ENCODE measurements around the gene CCDC106. TPM values are rescaled to one million over a fixed set of nuclear protein-coding genes. Genes with fewer than 3 reads are reported as not detected.

CCDC106 gene
- total RNA-seq, 2 experiments from 2014 or later: 1.7 to 1.8 TPM

- peak overlapping the region; percentile 84 for H3K27ac Mint-ChIP-seq
- DNase-seq (peak in 1 of 14 experiments; percentile 41), ATAC-seq (ENCODE audit: poor library complexity) (no peak)
- no peaks in the 10 kb centered on the region for H3K27me3 ChIP-seq (ENCODE audit: control insufficient read depth in 1 of 2, insufficient read depth in 2 of 2, low read length in 2 of 2)
- ChIA-PET POLR2A (interaction anchor here (0.8 to 1.2 kb wide), 3 partner anchors 21 to 39 kb away, joined by 3 to 8 read pairs (median 5); partner anchors contain the start of gene ZNF784), CTCF (interaction anchor here (1.4 to 4.2 kb wide), 2 partner anchors 22 to 28 kb away, joined by 4 to 48 read pairs; no protein-coding TSS in a partner anchor)
- peaks cover 52% of the 10 kb centered on the region for H3K4me1 Mint-ChIP-seq (ENCODE audit: low read depth)
- H3K36me3 Mint-ChIP-seq (ENCODE audit: low read depth): peaks cover 49% of the 10 kb centered on the region
- H3K4me1 ChIP-seq (ENCODE audit: insufficient read depth, low read length): peaks cover 48% of the 10 kb centered on the region
- H3K9me3 Mint-ChIP-seq: no peaks in the 10 kb centered on the region
- H3K9me3 ChIP-seq (ENCODE audit: control insufficient read depth in 1 of 2, insufficient read depth in 1 of 2, low read length in 2 of 2): no peaks in the 10 kb centered on the region
- peak overlapping the region; percentile 66 for H3K4me3 Mint-ChIP-seq
- no peak for TF ChIP-seq CTCF (IDR thresholded peaks at IDR 0.05)
- peaks cover 6% of the 10 kb centered on the region for H3K36me3 ChIP-seq (ENCODE audit: insufficient read depth, low read length)
- no peaks in the 10 kb centered on the region for H3K27me3 Mint-ChIP-seq
- no peak overlapping the region for H3K4me3 ChIP-seq (ENCODE audit: low read length)
- H3K27ac ChIP-seq (ENCODE audit: low read depth in 1 of 2, low read length in 2 of 2): no peak overlapping the region
- intact Hi-C loops (cut with DNase I, micrococcal nuclease): loop anchor here in 1 of 2 experiments (10.0 kb wide), 2 partner anchors 199 to 349 kb away; partner anchors contain the start of genes PPP6R1 and UBE2S
Observed at GRCh38 chr19:55603581-55604292, 44.3 kb upstream of the CCDC106 start.

GRCh38 chr19:55605207-55605636 lies 42.8 kb upstream of the CCDC106 start:
- no peaks in the 10 kb centered on the region for H3K27me3 Mint-ChIP-seq
- DNase-seq: peak; percentile 93 to 99 (median 98)
- Histone ChIP-seq H3K27ac (ENCODE audit: low read depth in 1 of 2, low read length in 2 of 2) (peak overlapping the region; percentile 85 to 92), H3K36me3 (ENCODE audit: insufficient read depth, low read length) (peaks cover 10% of the 10 kb centered on the region), H3K27me3 (ENCODE audit: control insufficient read depth in 1 of 2, insufficient read depth in 2 of 2, low read length in 2 of 2) (no peaks in the 10 kb centered on the region), H3K4me1 (ENCODE audit: insufficient read depth, low read length) (peaks cover 45% of the 10 kb centered on the region), H3K9me3 (ENCODE audit: control insufficient read depth in 1 of 2, insufficient read depth in 1 of 2, low read length in 2 of 2) (no peaks in the 10 kb centered on the region), H3K4me3 (ENCODE audit: low read length) (peak overlapping the region; percentile 64)
- H3K4me1 Mint-ChIP-seq (ENCODE audit: low read depth): peaks cover 54% of the 10 kb centered on the region
- H3K4me3 Mint-ChIP-seq: peak overlapping the region; percentile 86
- ChIA-PET POLR2A (interaction anchor here (0.8 to 2.7 kb wide), 13 partner anchors 10 to 266 kb away, joined by 3 to 50 read pairs (median 8); partner anchors contain the start of genes U2AF2, ZNF579, ZNF581 and ZNF784), CTCF (interaction anchor here (1.3 to 4.2 kb wide), 13 partner anchors 14 to 144 kb away, joined by 4 to 60 read pairs (median 8); partner anchors contain the start of genes CCDC106, ISOC2, ZNF628 and ZNF784)
- peaks cover 51% of the 10 kb centered on the region for H3K36me3 Mint-ChIP-seq (ENCODE audit: low read depth)
- intact Hi-C loops (cut with DNase I, micrococcal nuclease): loop anchor here (1.0 to 10.0 kb wide), 5 partner anchors 18 to 350 kb away; partner anchors contain the start of genes PPP6R1 (in 1 of the 2), UBE2S (in 1 of the 2) and ZNF784 (in 1 of the 2)
- ATAC-seq (ENCODE audit: poor library complexity): peak; percentile 78
- H3K27ac Mint-ChIP-seq: peak overlapping the region; percentile 84
- no peak for TF ChIP-seq CTCF (IDR thresholded peaks at IDR 0.05)
- no peaks in the 10 kb centered on the region for H3K9me3 Mint-ChIP-seq

- no peaks in the 10 kb centered on the region for H3K27me3 ChIP-seq (ENCODE audit: control insufficient read depth in 1 of 2, insufficient read depth in 2 of 2, low read length in 2 of 2)
- no peaks in the 10 kb centered on the region for H3K9me3 ChIP-seq (ENCODE audit: control insufficient read depth in 1 of 2, insufficient read depth in 1 of 2, low read length in 2 of 2)
- ChIA-PET POLR2A (interaction anchor here (0.7 to 2.7 kb wide), 14 partner anchors 10 to 267 kb away, joined by 3 to 50 read pairs (median 5); partner anchors contain the start of genes U2AF2, ZNF579, ZNF581 and ZNF784), CTCF (interaction anchor here (0.6 to 4.2 kb wide), 18 partner anchors 8 to 465 kb away, joined by 3 to 60 read pairs (median 4); partner anchors contain the start of genes CCDC106, ISOC2, ZNF579 and ZNF628)
- H3K36me3 ChIP-seq (ENCODE audit: insufficient read depth, low read length): peaks cover 16% of the 10 kb centered on the region
- Mint-ChIP-seq H3K4me3 (peak within 1 kb of the TSS; percentile 96), H3K9me3 (no peaks in the 10 kb centered on the region), H3K27ac (peak within 1 kb of the TSS; percentile 84), H3K27me3 (no peaks in the 10 kb centered on the region), H3K36me3 (ENCODE audit: low read depth) (peaks cover 57% of the 10 kb centered on the region), H3K4me1 (ENCODE audit: low read depth) (peaks cover 60% of the 10 kb centered on the region)
- peak; percentile 73 for TF ChIP-seq CTCF (IDR thresholded peaks at IDR 0.05)
- peaks cover 41% of the 10 kb centered on the region for H3K4me1 ChIP-seq (ENCODE audit: insufficient read depth, low read length)
- ATAC-seq (ENCODE audit: poor library complexity) (peak; percentile 47), DNase-seq (peak; percentile 52 to 88 (median 59))
- intact Hi-C loops (cut with DNase I, micrococcal nuclease): loop anchor here (1.0 to 10.0 kb wide), 8 partner anchors 17 to 487 kb away; partner anchors contain the start of genes PPP6R1 (in 1 of the 2), UBE2S (in 1 of the 2) and ZNF784 (in 1 of the 2)
- peak within 1 kb of the TSS; percentile 86 for H3K4me3 ChIP-seq (ENCODE audit: low read length)
- H3K27ac ChIP-seq (ENCODE audit: low read depth in 1 of 2, low read length in 2 of 2): peak within 1 kb of the TSS; percentile 85 to 92
Observed at GRCh38 chr19:55605637-55606470, 42.2 kb upstream of the CCDC106 start, which contains the start of gene ZNF865. TSS of gene ZNF865 (plus strand) at chr19:55605647. CDS start at chr19:55613619, 7,972 bp downstream.
